Stimulated activated CD4-positive, alpha-beta T cell treated with anti-CD3 and anti-CD28 coated beads, Interleukin-2, amount 100 ng/mL, for 24 hours (primary cell): ENCODE measurements around the gene PRKD3.

ENCODE experiments used
- DNase-seq, 2 donors: peaks; one replicate each; pipeline ENCODE4 v3.0.0-alpha.2; 2020

Gene PRKD3

GRCh38 chr2:37342591-37343220 is 18.1 kb upstream of the PRKD3 start:
- DNase-seq, result no peak

GRCh38 chr2:37340637-37341036 is 16.0 kb upstream of the PRKD3 start:
- DNase-seq, result no peak

- DNase-seq, result no peak
Observed at GRCh38 chr2:37338933-37339332, 14.3 kb upstream of the PRKD3 start.

DNA sequence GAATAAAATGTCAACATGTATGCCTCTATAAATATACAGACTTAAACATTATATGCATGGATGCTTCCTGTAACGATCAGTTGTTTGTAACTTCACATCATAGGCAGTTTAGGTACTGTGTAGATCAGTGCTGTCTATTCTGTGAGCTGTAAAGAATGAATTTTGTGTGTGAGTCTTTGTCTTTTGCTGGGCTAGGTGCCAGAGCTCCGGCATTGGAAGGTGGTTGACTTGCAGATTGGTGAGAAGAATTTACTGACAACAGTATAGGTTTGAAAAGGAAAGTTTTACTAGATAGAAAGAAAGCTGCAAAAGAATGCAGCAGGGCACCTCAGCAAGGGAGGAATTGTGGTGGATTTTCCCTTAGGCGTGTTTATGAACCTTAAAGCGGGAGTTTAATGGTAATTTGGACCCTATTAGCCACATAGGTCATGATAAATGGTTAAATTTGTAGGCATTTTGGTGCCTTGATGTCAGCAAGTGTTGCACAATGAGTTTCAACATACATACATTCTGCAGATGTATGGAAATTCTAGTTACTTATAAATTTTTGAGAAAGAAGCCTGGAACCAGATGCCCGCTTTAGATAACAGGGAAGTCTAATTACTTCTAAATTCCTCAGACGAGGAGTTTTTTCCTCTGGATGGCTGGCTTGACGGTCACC is 13.1 kb upstream of the PRKD3 start:
- DNase-seq, result no peak

GRCh38 chr2:37335604-37336003 is 11.0 kb upstream of the PRKD3 start:
- DNase-seq, result no peak

DNA sequence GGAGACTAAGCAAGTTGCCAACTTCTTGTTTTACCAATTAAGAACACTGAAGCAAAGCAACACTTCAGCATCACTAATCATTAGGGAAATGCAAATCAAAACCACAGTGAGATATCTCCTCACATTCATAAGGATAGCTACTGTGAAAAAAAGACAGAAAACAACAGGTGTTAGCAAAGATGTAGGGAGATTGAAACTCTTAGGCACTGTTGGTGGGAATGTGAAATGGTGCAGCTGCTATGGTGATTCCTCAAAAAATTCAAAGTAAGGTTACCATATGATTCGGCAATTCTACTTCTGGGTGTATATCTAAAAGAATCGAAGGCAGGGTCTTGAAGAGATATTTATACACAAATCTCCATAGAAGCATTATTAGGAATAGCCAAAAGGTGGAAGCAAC is 8.6 kb upstream of the PRKD3 start:
- DNase-seq, result no peak

DNA sequence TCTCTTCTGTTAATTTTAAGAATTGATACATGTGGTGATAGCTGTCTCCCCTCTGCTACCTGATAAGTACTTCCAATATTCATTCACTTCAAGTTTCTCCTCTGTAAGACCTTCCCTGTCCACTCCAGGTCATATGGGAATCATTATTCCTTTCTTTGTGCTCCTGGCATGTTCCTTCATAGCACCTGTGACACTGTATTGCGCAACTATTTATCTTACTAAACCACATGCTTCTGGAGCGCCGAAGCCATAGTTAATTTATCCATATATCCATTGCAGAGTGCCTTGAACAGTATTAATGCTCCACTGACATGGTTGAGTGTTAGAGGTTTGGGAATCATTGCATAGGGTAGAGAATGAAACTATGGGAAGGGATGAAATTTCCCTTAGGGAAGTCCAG is 7.9 kb upstream of the PRKD3 start:
- no peak for DNase-seq

DNA sequence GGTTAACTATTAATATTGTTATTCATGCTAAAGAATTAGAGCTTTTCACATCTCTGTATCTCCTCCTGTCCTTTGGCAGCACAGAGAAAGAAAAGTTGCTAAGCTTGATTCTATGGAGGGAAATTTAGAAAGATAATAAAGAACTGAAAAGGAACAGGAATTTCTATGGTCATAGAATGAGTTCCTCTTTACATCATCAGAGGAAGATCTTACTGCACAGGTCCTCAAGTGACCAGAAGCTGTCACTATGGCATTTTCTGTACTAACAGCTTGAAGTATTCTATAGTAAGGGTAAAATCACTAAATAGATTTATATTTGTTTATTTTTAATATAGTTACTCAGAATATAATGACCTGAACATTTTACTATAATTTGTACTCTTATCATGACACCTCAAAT is 6.0 kb upstream of the PRKD3 start:
- DNase-seq, result no peak

DNA sequence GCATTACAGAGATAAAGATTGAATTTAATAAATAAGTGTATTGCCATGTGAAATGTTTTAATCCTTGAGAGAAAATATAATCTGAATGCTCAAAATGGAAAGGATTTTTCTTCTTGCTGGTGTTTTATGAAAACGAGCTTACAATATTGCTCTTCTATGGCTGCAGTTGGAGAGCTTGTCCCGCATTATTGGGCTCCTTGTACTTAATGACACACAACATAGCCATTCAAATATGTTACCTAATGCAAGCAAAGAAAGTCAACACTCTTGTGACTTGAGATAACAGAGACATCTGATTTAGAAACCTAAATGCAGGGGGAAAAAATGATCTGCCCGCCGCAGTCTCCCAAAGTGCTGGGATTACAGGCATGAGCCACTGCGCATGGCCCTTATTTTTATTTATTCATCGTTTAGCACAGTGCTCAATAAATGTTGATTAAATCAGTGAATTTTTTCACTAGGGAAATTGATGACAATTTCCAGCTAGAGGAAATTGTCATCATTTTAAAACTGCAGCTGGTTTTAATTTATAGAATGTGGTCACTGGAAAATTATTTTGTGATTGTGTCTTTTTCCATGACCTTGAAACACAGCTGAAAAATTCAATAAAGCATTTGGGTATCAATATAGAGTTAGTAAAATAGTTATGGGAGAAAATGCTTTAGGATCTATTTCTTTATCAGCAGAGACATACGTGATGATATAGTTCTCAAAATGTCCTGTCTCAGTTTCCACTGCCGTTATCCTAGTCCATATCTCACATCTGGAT is 2.4 kb upstream of the PRKD3 start:
- DNase-seq, result no peak

DNA sequence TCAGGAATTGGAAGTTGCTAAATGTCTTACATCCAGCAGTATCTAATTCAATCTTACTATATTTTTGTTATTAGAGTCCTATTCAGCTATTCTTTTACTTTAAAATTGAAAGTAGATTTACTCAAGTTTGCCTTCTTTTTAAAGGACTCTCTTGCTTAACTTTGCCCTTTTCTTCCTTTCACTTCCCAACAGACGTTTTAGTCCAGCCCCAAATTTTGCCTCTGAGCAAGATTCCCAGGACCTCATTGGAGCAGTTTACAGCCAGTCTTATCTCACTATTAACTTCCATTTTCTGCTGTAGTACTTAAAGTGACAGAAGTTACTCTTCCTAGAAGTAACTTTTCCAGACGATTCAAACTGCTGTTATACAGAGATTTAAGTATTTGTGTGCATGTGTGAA is 1.7 kb upstream of the PRKD3 start:
- DNase-seq, result no peak

- DNase-seq, result no peak
Observed at GRCh38 chr2:37325625-37326071, 1.0 kb upstream of the PRKD3 start.

GRCh38 chr2:37324536-37324785 is 172 bp downstream of the PRKD3 start:
- no peak for DNase-seq

DNA sequence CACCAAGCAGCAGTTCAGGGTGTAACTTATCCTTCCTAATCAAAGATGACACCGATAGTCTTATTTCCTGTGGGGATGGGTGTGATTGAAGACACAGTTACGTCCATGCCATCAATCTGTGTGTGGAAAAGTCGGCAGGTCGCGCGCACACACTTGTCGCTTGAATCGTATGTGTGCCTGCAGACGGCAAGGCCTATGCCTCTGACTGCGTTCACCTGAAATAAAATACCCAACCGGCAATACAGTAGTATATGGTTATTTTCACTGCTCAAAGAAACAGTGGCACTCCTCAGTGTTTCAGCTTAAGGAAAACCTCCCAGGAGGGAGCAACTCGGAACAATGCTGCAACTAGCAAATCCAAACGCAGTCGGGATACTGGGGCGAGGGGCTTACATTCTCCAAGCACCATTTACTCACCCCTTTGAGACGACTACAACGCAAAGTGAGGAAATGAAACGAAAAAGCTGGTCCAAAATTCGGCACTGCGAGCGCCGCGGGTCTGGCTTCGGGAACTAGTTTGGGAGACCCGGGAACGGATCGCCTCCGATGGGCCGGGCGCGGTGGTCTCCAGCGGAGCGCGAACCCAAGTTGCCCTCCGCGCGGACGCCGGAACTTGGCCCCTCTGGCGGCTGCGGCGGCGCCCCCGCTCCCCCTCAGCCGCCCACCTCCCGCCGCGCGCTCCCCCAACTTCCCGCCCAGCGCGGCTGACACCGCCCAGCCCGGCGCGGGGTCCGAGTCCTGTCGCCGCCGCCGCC is 675 bp downstream of the PRKD3 start:
- DNase-seq, result peak; percentile 36 to 47

DNA sequence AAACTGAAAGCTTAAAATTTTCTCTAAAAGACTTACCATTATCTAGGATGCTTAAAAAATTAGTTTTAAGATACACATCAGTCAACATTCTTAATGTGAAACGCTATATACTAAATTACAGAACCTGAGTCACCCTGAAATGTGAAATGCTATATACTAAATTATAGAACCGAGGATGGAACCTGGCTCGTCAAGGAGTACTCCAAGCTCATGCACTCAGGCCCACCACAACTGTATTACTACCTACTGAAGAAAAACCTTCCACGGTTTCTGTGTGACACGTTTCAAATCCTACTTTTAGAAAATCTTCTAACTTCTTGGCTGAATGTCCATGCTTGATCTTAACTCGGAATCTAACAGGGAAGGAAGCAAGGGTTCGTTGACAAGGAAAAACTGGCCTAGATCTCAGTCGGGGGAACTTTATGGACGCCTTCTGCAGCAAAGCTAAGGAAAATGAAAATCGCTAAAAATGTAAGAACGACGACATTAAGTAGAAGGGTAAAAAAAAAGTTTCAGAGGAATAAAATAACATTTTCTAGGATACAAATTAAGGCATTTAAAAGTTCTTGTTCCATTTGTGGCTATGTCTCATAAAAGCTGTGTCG is 1.4 kb downstream of the PRKD3 start:
- no peak for DNase-seq

- DNase-seq, result no peak
Observed at GRCh38 chr2:37322368-37322767, 2.3 kb downstream of the PRKD3 start.

DNA sequence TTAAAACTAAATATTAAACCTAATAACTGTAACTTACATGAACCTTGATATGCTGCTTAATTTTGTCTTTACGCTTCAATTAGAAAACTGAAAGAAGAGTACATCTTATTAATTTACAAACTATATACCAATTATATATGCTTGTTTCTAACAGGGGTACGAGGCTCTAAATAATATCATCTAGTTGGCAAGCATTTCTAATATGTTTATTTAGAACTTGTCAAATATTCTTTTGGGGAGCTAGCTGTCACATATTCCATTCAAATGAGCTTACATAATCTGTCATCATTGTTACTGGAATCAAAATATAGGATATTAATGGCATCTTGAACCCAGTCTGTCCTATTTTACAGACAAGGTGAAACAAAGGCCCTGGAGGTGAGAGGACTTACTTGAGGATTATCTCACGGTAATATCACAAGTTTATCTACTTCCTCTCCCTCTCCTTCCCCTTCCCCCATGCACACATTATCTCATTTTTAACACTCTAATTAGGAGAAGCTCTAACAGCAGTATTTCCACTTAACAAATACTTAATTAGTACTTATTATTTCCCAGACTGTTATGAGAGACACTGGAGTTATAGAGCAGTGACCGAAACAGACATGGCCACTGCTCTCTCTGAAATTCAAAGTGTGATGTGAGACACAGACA is 3.5 kb downstream of the PRKD3 start:
- DNase-seq, result no peak

DNA sequence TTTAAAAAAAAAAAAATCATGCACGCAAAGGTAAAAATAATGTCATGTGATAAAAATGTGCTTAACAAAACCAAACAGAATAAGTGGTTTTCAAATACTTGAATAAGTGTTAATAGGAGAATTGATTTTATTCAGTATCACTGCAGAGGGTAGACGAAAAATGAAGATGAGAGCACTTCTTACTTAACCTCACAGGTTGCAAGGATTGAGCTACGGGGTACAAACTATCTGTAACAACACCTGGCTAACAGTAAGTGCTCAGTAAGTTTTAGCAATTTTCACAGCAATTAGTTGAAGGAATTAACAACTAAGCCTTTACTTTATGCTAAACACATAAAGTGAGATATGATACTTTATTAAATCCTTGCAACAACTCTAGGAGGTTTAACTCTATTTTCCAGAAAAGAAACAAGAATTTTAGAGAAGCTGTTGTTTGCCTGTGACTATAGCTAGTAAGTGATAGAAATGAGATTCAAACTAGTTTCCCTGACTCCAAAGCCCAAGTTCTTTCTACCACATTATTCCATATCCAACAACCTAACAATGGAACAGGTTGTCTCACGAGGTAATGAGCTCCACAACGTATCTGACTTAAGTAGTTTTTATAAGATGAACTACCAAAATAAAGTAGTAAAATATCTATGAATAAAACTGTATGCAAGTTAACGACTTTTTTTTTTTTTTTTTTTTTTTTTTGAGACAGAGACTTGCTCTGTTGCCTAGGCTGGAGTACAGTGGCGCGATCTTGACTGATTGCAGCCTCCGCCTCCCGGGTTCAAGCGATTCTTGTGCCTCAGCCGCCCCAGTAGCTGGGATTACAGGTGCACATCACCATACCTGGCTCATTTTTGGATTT is 4.7 kb downstream of the PRKD3 start:
- no peak for DNase-seq

- DNase-seq, result no peak
Observed at GRCh38 chr2:37318401-37318800, 6.2 kb downstream of the PRKD3 start.

DNA sequence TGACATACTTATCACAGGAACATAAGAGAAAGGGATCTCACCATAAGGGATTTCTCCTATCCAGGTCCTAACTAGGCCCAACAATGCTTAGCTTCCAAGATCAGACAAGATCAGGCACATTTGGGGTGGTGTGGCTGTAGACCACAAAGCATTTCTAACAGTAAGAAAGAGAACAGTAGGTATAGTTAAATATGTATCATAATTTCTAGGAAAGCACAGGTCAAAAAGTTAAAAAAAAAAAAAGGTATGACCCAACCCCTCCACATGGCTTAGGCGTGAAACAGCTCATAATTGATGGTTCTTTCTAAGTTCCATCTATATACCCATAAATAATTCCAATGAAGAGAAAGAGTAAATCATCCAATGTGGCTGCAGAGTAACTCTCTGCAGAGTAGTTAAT is 6.9 kb downstream of the PRKD3 start:
- DNase-seq, result no peak

GRCh38 chr2:37316181-37316580 is 8.5 kb downstream of the PRKD3 start:
- no peak for DNase-seq

- no peak for DNase-seq
Observed at GRCh38 chr2:37315364-37315763, 9.3 kb downstream of the PRKD3 start.

- no peak for DNase-seq
Observed at GRCh38 chr2:37307500-37307899, 17.1 kb downstream of the PRKD3 start.
